K562 (cell line): ENCODE results near the gene MAN1B1. TPM values are rescaled to one million over a fixed set of nuclear protein-coding genes. Genes with fewer than 3 reads are reported as not detected.
A peak's percentile ranks its signal among the peaks of the same experiment; 100 is the strongest.

ENCODE experiments used
- BRCA1 ChIP-seq, 2 experiments: fragments of 450-650 bp in 1 of 2; sonication (generic) in 1 of 2; formaldehyde crosslinking in 1 of 2; IDR thresholded peaks; 2 replicates each; pipeline versions ENCODE4 v1.5.0 to v1.6.1; 2017 to 2020; ENCODE audit warnings: mild to moderate bottlenecking in 1 of 2, missing genetic modification reagents in 1 of 2
- GABPA ChIP-seq: fragments of 200-800 bp; sonication (Bioruptor generic); conservative IDR thresholded peaks from 2 replicates; pipeline ENCODE4 v1.6.1; 2016; ENCODE audit warnings: low read depth, missing genetic modification characterization, missing compliant biosample characterization
- MBD1 ChIP-seq: fragments of 250-450 bp; sonication (Bioruptor Pico); IDR thresholded peaks from 2 replicates; pipeline ENCODE4 v1.8.0; 2022; ENCODE audit warnings: inconsistent platforms
- SMARCB1 ChIP-seq: IDR thresholded peaks from 2 replicates; pipeline ENCODE4 v1.6.1; 2011; ENCODE audit warnings: improper control_type of control experiment, low read depth; ENCODE audit not compliant: insufficient read length
- YBX1 ChIP-seq: fragments of 450-650 bp; IDR thresholded peaks from 2 replicates; pipeline ENCODE4 v1.7.1; 2016; ENCODE audit warnings: mild to moderate bottlenecking
- polyA plus RNA-seq, 8 experiments: library from polyadenylated mRNA; depleted of rRNA in 4 of 8; stranded (reverse) in 5 of 8; unstranded in 3 of 8; fragments of >200 nt; fragmentation: Nextera tagmentation in 2 of 8; fragmentation: Illumina TruSeq in 1 of 8; extraction: Ambion mirVana in 2 of 8; extraction: Trizol in 1 of 8; gene quantifications; 2 replicates each; pipeline versions ENCODE4 v1.2.1 to v1.2.3, GENCODE V29; 2011 to 2014; ENCODE audit warnings: inconsistent platforms in 1 of 8, missing spikeins in 1 of 8
- total RNA-seq, 7 experiments: library from RNA; depleted of rRNA in 6 of 7; stranded (reverse); fragments of >200 nt in 6 of 7; fragmentation: Illumina TruSeq in 2 of 7; extraction: Trizol in 2 of 7; gene quantifications; 2 replicates each; pipeline versions ENCODE4 v1.2.1 to v1.2.3, GENCODE V29; 2011 to 2021; ENCODE audit warnings: low replicate concordance in 1 of 7
- TF ChIP-seq, protein P1 (sequence below), 2 experiments: IDR thresholded peaks in 1 of 2; conservative IDR thresholded peaks in 1 of 2; 2 replicates each; pipeline ENCODE4 v1.6.1; 2016; ENCODE audit warnings: low read depth in 2 of 2, mild to moderate bottlenecking in 1 of 2, missing compliant biosample characterization in 1 of 2, missing genetic modification characterization in 1 of 2, moderate library complexity in 1 of 2
- TF ChIP-seq, protein P2 (sequence below), 2 experiments: fragments of 450-650 bp in 1 of 2; sonication (generic) in 1 of 2; formaldehyde crosslinking in 1 of 2; IDR thresholded peaks; 2 replicates each; pipeline versions ENCODE4 v1.7.1 to v1.9.0; 2016 to 2022; ENCODE audit warnings: inconsistent platforms in 1 of 2, mild to moderate bottlenecking in 1 of 2, missing genetic modification reagents in 1 of 2
- TF ChIP-seq, protein P3 (sequence below): fragments of 450-650 bp; IDR thresholded peaks from 2 replicates; pipeline ENCODE4 v1.6.1; 2018; ENCODE audit warnings: mild to moderate bottlenecking, low read depth; ENCODE audit not compliant: partially characterized antibody

MAN1B1 gene
- total and polyA plus RNA-seq, 9 of the 15 experiments (the other 6 are each of a cell fraction or from before 2014, with no cell fraction given) = 0.55 to 36.6 (median 27.3) TPM

DNA sequence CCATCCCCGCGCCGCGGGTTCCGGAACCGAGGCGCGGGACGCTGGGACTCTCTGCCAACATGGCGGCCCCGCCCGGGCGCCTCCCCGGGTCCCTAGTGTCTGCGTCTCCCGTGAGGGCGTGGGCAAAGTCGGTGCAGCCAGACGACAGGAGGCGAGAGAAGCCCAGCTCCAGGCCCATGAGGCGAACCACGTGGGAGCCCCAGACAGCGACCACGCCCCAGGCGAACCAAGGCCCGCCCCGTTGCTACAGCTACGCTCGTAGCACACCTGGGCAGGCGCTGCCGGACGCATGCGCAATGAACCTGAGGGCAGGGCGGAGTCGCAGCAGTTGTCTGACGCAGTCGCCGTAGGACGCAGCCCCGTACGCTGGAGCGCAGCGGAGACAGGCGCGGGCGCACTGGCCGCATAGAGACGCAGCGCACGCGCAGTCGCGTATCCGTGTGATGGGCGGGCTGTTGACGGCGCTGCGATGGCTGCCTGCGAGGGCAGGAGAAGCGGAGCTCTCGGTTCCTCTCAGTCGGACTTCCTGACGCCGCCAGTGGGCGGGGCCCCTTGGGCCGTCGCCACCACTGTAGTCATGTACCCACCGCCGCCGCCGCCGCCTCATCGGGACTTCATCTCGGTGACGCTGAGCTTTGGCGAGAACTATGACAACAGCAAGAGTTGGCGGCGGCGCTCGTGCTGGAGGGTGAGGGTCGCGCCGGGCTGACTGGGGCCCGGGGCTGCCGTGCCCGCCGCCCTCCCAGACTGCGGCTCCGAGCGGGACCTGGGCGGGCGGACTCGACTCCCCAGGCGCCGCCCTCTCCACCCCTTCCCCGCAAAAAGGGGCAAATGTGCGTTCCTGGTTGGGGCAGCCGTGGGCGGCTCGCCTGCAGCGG, at the start of gene MAN1B1 (continued):
- TF ChIP-seq, protein P1, sequence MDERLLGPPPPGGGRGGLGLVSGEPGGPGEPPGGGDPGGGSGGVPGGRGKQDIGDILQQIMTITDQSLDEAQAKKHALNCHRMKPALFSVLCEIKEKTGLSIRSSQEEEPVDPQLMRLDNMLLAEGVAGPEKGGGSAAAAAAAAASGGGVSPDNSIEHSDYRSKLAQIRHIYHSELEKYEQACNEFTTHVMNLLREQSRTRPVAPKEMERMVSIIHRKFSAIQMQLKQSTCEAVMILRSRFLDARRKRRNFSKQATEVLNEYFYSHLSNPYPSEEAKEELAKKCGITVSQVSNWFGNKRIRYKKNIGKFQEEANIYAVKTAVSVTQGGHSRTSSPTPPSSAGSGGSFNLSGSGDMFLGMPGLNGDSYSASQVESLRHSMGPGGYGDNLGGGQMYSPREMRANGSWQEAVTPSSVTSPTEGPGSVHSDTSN (CRISPR knock-in tag; IDR thresholded peaks at IDR 0.05; ENCODE audit: low read depth) = peak; percentile 59
- TF ChIP-seq, protein P1 (tag; conservative IDR thresholded peaks at IDR 0.05; ENCODE audit: low read depth) = no peak
- TF ChIP-seq, protein P2, sequence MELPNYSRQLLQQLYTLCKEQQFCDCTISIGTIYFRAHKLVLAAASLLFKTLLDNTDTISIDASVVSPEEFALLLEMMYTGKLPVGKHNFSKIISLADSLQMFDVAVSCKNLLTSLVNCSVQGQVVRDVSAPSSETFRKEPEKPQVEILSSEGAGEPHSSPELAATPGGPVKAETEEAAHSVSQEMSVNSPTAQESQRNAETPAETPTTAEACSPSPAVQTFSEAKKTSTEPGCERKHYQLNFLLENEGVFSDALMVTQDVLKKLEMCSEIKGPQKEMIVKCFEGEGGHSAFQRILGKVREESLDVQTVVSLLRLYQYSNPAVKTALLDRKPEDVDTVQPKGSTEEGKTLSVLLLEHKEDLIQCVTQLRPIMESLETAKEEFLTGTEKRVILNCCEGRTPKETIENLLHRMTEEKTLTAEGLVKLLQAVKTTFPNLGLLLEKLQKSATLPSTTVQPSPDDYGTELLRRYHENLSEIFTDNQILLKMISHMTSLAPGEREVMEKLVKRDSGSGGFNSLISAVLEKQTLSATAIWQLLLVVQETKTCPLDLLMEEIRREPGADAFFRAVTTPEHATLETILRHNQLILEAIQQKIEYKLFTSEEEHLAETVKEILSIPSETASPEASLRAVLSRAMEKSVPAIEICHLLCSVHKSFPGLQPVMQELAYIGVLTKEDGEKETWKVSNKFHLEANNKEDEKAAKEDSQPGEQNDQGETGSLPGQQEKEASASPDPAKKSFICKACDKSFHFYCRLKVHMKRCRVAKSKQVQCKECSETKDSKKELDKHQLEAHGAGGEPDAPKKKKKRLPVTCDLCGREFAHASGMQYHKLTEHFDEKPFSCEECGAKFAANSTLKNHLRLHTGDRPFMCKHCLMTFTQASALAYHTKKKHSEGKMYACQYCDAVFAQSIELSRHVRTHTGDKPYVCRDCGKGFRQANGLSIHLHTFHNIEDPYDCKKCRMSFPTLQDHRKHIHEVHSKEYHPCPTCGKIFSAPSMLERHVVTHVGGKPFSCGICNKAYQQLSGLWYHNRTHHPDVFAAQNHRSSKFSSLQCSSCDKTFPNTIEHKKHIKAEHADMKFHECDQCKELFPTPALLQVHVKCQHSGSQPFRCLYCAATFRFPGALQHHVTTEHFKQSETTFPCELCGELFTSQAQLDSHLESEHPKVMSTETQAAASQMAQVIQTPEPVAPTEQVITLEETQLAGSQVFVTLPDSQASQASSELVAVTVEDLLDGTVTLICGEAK (IDR thresholded peaks at IDR 0.05) = no peak
- TF ChIP-seq, protein P2 (CRISPR knock-in tag; IDR thresholded peaks at IDR 0.05) = no peak
- no peak for TF ChIP-seq MBD1 (CRISPR knock-in tag)
- TF ChIP-seq GABPA (tag) = peak; percentile 33; the same call in 1 of the 2 replicates
- TF ChIP-seq BRCA1 (IDR thresholded peaks at IDR 0.05) = no peak
- TF ChIP-seq BRCA1 (CRISPR knock-in tag; IDR thresholded peaks at IDR 0.05) = peak; percentile 92; the same call in 1 of the 2 replicates
- no peak for TF ChIP-seq SMARCB1
- TF ChIP-seq YBX1 = no peak
- TF ChIP-seq, protein P3, sequence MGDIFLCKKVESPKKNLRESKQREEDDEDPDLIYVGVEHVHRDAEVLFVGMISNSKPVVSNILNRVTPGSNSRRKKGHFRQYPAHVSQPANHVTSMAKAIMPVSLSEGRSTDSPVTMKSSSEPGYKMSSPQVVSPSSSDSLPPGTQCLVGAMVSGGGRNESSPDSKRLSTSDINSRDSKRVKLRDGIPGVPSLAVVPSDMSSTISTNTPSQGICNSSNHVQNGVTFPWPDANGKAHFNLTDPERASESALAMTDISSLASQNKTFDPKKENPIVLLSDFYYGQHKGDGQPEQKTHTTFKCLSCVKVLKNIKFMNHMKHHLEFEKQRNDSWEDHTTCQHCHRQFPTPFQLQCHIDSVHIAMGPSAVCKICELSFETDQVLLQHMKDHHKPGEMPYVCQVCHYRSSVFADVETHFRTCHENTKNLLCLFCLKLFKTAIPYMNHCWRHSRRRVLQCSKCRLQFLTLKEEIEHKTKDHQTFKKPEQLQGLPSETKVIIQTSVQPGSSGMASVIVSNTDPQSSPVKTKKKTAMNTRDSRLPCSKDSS = no peak
